Mesendoderm (in vitro differentiated cells): ENCODE measurements around the gene CXCL13. TPM values are rescaled to one million over a fixed set of nuclear protein-coding genes. Genes with fewer than 3 reads are reported as not detected.
"Not testable (repeated sequence)": the region's sequence is repeated elsewhere in the genome, so short reads cannot be mapped to it uniquely, and the experiment has no call there.

Source experiments
- DNase-seq: peaks from one replicate; pipeline ENCODE4 v3.0.0; 2013
- H2AK5ac ChIP-seq: 2 replicates; pipeline ENCODE4 v1.6.1; 2013; ENCODE audit warnings: low read length, inconsistent platforms
- H2BK120ac ChIP-seq: 2 replicates; pipeline ENCODE4 v1.6.1; 2013; ENCODE audit warnings: low read depth, mild to moderate bottlenecking, low read length, moderate library complexity, mixed read lengths
- H2BK15ac ChIP-seq: replicated peaks from 2 replicates; pipeline ENCODE4 v1.6.1; 2013; ENCODE audit warnings: low read depth, mild to moderate bottlenecking, moderate library complexity
- H2BK5ac ChIP-seq: 2 replicates; pipeline ENCODE4 v1.6.1; 2013; ENCODE audit warnings: low read length, inconsistent platforms
- H3K18ac ChIP-seq: 2 replicates; pipeline ENCODE4 v1.6.1; 2013; ENCODE audit warnings: mild to moderate bottlenecking, low read length, mixed read lengths
- H3K23ac ChIP-seq: one replicate; pipeline ENCODE4 v1.6.1; 2013; ENCODE audit warnings: low read length
- H3K27ac ChIP-seq: 2 replicates; pipeline ENCODE4 v1.5.1; 2013; ENCODE audit warnings: low read depth, mild to moderate bottlenecking, inconsistent platforms, low read length, moderate library complexity
- H3K27me3 ChIP-seq: 2 replicates; pipeline ENCODE4 v1.6.1; 2013; ENCODE audit warnings: low read length, control low read depth, mild to moderate bottlenecking, inconsistent platforms; ENCODE audit not compliant: insufficient read depth, poor library complexity
- H3K36me3 ChIP-seq: 2 replicates; pipeline ENCODE4 v1.6.1; 2013; ENCODE audit warnings: low read length, inconsistent platforms; ENCODE audit not compliant: control insufficient read depth, insufficient read depth
- H3K4ac ChIP-seq: one replicate; pipeline ENCODE4 v1.6.1; 2013; ENCODE audit warnings: low read depth, mild to moderate bottlenecking, low read length, moderate library complexity
- H3K4me1 ChIP-seq: 2 replicates; pipeline ENCODE4 v1.6.1; 2013; ENCODE audit warnings: low read depth, low read length, inconsistent platforms; ENCODE audit not compliant: control insufficient read depth
- H3K4me2 ChIP-seq: 2 replicates; pipeline ENCODE4 v1.6.1; 2013; ENCODE audit warnings: low read length
- H3K4me3 ChIP-seq: 2 replicates; pipeline ENCODE4 v1.5.1; 2013; ENCODE audit warnings: mild to moderate bottlenecking, low read length
- H3K56ac ChIP-seq: one replicate; pipeline ENCODE4 v1.6.1; 2013; ENCODE audit warnings: low read length
- H3K79me1 ChIP-seq: 2 replicates; pipeline ENCODE4 v1.6.1; 2013; ENCODE audit warnings: low read length, inconsistent platforms
- H3K79me2 ChIP-seq: 2 replicates; pipeline ENCODE4 v1.6.1; 2013; ENCODE audit warnings: mild to moderate bottlenecking, low read length; ENCODE audit not compliant: control insufficient read depth, insufficient read depth
- H3K9ac ChIP-seq: 2 replicates; pipeline ENCODE4 v1.6.1; 2013; ENCODE audit warnings: low read length, inconsistent platforms
- H4K5ac ChIP-seq: one replicate; pipeline ENCODE4 v1.6.1; 2013; ENCODE audit warnings: low read length
- H4K8ac ChIP-seq: one replicate; pipeline ENCODE4 v1.6.1; 2013; ENCODE audit warnings: low read depth, mild to moderate bottlenecking, control low read depth, low read length, moderate library complexity
- WGBS: extraction: QIAGEN DNeasy Blood & Tissue Kit; methylation state at CpG from one replicate; pipeline ENCODE4 v1.1.7; 2013; ENCODE audit warnings: low lambda C conversion rate, missing lambda C conversion rate; ENCODE audit not compliant: insufficient coverage; ENCODE audit errors: extremely low coverage; 5-methylcytosine and 5-hydroxymethylcytosine counted together
- polyA plus RNA-seq, 2 experiments: library from polyadenylated mRNA; stranded (reverse); fragments of 200-250 nt; gene quantifications; one replicate each; pipeline ENCODE4 v1.2.3, GENCODE V29; 2013

CXCL13 gene
- polyA plus RNA-seq (2013, experiment 1 of 2), result not detected
- polyA plus RNA-seq (2013, experiment 2 of 2), result not detected

- H3K23ac ChIP-seq, result no peak within 1 kb of the TSS
- no peak within 1 kb of the TSS for H4K5ac ChIP-seq
- no peak within 1 kb of the TSS for H3K4ac ChIP-seq
- no peak within 1 kb of the TSS for H3K56ac ChIP-seq
- no peak within 1 kb of the TSS for H3K4me3 ChIP-seq
- H3K4me1 ChIP-seq, result no peaks in the 10 kb centered on the region
- H3K36me3 ChIP-seq, result no peaks in the 10 kb centered on the region
- DNase-seq, result no peak
- H2AK5ac ChIP-seq, result no peak within 1 kb of the TSS
- H3K4me2 ChIP-seq, result no peak within 1 kb of the TSS
- H3K18ac ChIP-seq, result no peak within 1 kb of the TSS
- no peak within 1 kb of the TSS for H3K9ac ChIP-seq
- H3K27me3 ChIP-seq, result no peaks in the 10 kb centered on the region
- no peaks in the 10 kb centered on the region for H3K79me1 ChIP-seq
- H2BK15ac ChIP-seq, result no peak within 1 kb of the TSS
- H2BK5ac ChIP-seq, result no peak within 1 kb of the TSS
- H3K27ac ChIP-seq, result no peak within 1 kb of the TSS
- H3K79me2 ChIP-seq, result no peaks in the 10 kb centered on the region
- no CpG with 5 or more reads among the region's 8 CpGs for WGBS
- H2BK120ac ChIP-seq, result no peak within 1 kb of the TSS
- no peak within 1 kb of the TSS for H4K8ac ChIP-seq
These were observed at the start of gene CXCL13 for GRCh38 chr4:77605210-77605902. Gene CXCL13, plus strand, starts transcription at chr4:77605820. Its CDS starts 46 bp downstream, at chr4:77605866.

- no peak overlapping the region for H2BK15ac ChIP-seq
- no peak overlapping the region for H3K23ac ChIP-seq
- no peak overlapping the region for H2AK5ac ChIP-seq
- no peaks in the 10 kb centered on the region for H3K79me2 ChIP-seq
- no peak overlapping the region for H3K4ac ChIP-seq
- H3K18ac ChIP-seq, result no peak overlapping the region
- no peak overlapping the region for H4K5ac ChIP-seq
- H2BK120ac ChIP-seq, result no peak overlapping the region
- no peak overlapping the region for H4K8ac ChIP-seq
- H2BK5ac ChIP-seq, result no peak overlapping the region
- H3K4me3 ChIP-seq, result no peak overlapping the region
- DNase-seq, result no peak
- no peaks in the 10 kb centered on the region for H3K79me1 ChIP-seq
- no peaks in the 10 kb centered on the region for H3K4me1 ChIP-seq
- H3K4me2 ChIP-seq, result no peak overlapping the region
- no peak overlapping the region for H3K9ac ChIP-seq
- no peaks in the 10 kb centered on the region for H3K27me3 ChIP-seq
- no peak overlapping the region for H3K56ac ChIP-seq
- H3K36me3 ChIP-seq, result no peaks in the 10 kb centered on the region
- no peak overlapping the region for H3K27ac ChIP-seq
- WGBS, result no CpG with 5 or more reads among the region's 1 CpG
These were observed 45.5 kb upstream of the CXCL13 start for GRCh38 chr4:77560170-77560569.

GRCh38 chr4:77561720-77562119 is 43.9 kb upstream of the CXCL13 start:
- H3K18ac ChIP-seq, H2BK5ac ChIP-seq, H3K36me3 ChIP-seq, H3K4me3 ChIP-seq, DNase-seq, H3K23ac ChIP-seq, H2BK120ac ChIP-seq, H4K8ac ChIP-seq, H3K4me2 ChIP-seq, H3K79me1 ChIP-seq, H3K4ac ChIP-seq, H2BK15ac ChIP-seq, H3K79me2 ChIP-seq, H3K27me3 ChIP-seq, H3K9ac ChIP-seq, H4K5ac ChIP-seq, H3K27ac ChIP-seq, H3K56ac ChIP-seq, H2AK5ac ChIP-seq, H3K4me1 ChIP-seq: not testable (repeated sequence)
- WGBS, result no CpG with 5 or more reads among the region's 12 CpGs

GRCh38 chr4:77564231-77564630 is 41.4 kb upstream of the CXCL13 start:
- Histone ChIP-seq H3K56ac (no peak overlapping the region), H3K27me3 (no peaks in the 10 kb centered on the region), H3K4ac (no peak overlapping the region), H3K36me3 (no peaks in the 10 kb centered on the region), H3K4me2 (no peak overlapping the region), H4K5ac (no peak overlapping the region), H4K8ac (no peak overlapping the region), H3K4me3 (no peak overlapping the region), H3K79me1 (no peaks in the 10 kb centered on the region), H2BK15ac (no peak overlapping the region), H2AK5ac (no peak overlapping the region), H3K79me2 (no peaks in the 10 kb centered on the region), H3K18ac (no peak overlapping the region), H2BK5ac (no peak overlapping the region), H3K23ac (no peak overlapping the region), H3K27ac (no peak overlapping the region), H2BK120ac (no peak overlapping the region), H3K9ac (no peak overlapping the region), H3K4me1 (no peaks in the 10 kb centered on the region)
- no peak for DNase-seq
- WGBS, result no CpG with 5 or more reads among the region's 2 CpGs

- Histone ChIP-seq H3K36me3 (no peaks in the 10 kb centered on the region), H3K4me3 (no peak overlapping the region), H2AK5ac (no peak overlapping the region), H2BK120ac (no peak overlapping the region), H4K8ac (no peak overlapping the region), H3K4ac (no peak overlapping the region), H3K27me3 (no peaks in the 10 kb centered on the region), H3K4me1 (no peaks in the 10 kb centered on the region), H3K18ac (no peak overlapping the region), H3K23ac (no peak overlapping the region), H3K56ac (no peak overlapping the region), H2BK15ac (no peak overlapping the region), H3K9ac (no peak overlapping the region), H3K4me2 (no peak overlapping the region), H3K79me2 (no peaks in the 10 kb centered on the region), H3K79me1 (no peaks in the 10 kb centered on the region), H4K5ac (no peak overlapping the region), H2BK5ac (no peak overlapping the region), H3K27ac (no peak overlapping the region)
- no CpG with 5 or more reads among the region's 3 CpGs for WGBS
- DNase-seq, result no peak
These were observed 39.5 kb upstream of the CXCL13 start for GRCh38 chr4:77566148-77566547.

- H3K79me1 ChIP-seq, result no peaks in the 10 kb centered on the region
- no peak overlapping the region for H3K23ac ChIP-seq
- H3K79me2 ChIP-seq, result no peaks in the 10 kb centered on the region
- no peaks in the 10 kb centered on the region for H3K36me3 ChIP-seq
- no peak for DNase-seq
- H3K4ac ChIP-seq, result no peak overlapping the region
- H3K4me3 ChIP-seq, result no peak overlapping the region
- no peak overlapping the region for H4K8ac ChIP-seq
- H2BK15ac ChIP-seq, result no peak overlapping the region
- H3K56ac ChIP-seq, result no peak overlapping the region
- H3K9ac ChIP-seq, result no peak overlapping the region
- H4K5ac ChIP-seq, result no peak overlapping the region
- no peak overlapping the region for H3K18ac ChIP-seq
- no peaks in the 10 kb centered on the region for H3K27me3 ChIP-seq
- no peak overlapping the region for H2AK5ac ChIP-seq
- H3K27ac ChIP-seq, result no peak overlapping the region
- no peak overlapping the region for H3K4me2 ChIP-seq
- H3K4me1 ChIP-seq, result no peaks in the 10 kb centered on the region
- no peak overlapping the region for H2BK120ac ChIP-seq
- H2BK5ac ChIP-seq, result no peak overlapping the region
These were observed 38.1 kb upstream of the CXCL13 start for GRCh38 chr4:77567549-77567948.
